ENCODE data around the gene METTL1. TPM values are rescaled to one million over a fixed set of nuclear protein-coding genes. Genes with fewer than 3 reads are reported as not detected.

Gene METTL1
- total RNA-seq, 2 experiments from 2014 or later: 13.4 to 17.2 TPM

DNA sequence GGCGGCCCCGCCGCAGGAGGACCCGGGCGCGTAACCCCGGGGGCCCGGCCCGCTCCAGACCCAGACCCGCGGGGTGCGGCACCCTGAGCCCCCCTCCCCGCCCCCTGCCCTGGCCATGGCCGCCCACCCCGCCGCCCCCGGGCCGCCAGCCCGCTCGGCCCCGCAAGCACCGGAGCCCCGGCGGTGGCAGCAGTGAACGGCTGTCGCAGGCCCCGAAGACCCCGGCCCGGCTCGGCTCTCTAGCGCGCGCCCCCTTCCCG is 16.8 kb downstream of the METTL1 start:
- POLR2A ChIA-PET: no interaction called here
- CTCF ChIA-PET: interaction anchor here (3.9 kb wide), 1 partner anchor 11 kb away, joined by 56 read pairs; the partner anchor contains the start of gene CYP27B1

DNA sequence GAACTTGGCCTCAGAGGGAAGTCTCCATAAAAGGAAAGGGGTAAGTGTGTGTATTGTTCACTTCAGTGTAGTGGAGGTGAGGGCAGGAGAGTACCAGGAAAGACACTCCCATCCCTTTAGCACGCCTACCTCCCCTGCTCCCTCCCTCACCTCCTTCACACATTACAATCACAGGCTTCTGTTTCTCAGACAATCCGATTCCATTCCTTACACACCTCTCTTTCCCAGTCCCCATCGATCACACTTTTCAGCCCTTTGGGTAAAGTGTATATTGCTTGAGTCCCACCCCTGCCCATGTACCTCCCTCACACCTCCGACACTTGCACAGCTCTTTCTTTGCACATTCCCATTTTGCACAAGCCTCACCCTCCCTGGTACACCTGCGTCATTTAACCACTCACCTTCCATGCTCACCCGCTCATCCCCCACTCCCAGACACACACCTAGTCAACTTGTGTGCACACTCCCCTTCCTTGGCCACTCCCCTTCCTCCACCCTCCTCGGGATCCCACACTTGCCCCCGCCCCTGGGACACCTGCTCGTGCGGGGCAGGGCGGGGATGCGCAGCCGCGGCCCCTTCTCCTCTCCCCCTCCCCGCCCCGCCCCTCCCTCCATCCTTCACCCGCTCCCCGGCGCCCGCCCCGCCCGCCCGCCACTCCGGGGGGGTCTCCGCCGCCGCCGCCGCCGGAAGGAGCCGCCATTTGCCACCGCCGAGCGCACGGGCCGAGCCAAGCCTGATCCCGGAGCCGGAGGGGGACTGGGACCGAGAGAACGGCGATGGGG is 17.3 kb downstream of the METTL1 start, which contains the start of gene MARCHF9:
TSS of gene MARCHF9 (plus strand) at position 693 of the 783 bp plus-strand sequence. CDS start 426 bp downstream, outside the sequence.
- DNase-seq: peak; percentile 91
- POLR2A ChIA-PET: no interaction called here
- Mint-ChIP-seq H3K9me3 (no peaks in the 10 kb centered on the region), H3K27me3 (no peaks in the 10 kb centered on the region), H3K4me1 (peaks cover 60% of the 10 kb centered on the region), H3K4me3 (peak within 1 kb of the TSS; percentile 78), H3K27ac (peak within 1 kb of the TSS; percentile 77), H3K36me3 (ENCODE audit: low read depth) (peaks cover 35% of the 10 kb centered on the region)
- CTCF ChIA-PET: interaction anchor here (1.0 to 3.9 kb wide), 2 partner anchors 12 to 25 kb away, joined by 3 to 56 read pairs; partner anchors contain the start of gene CYP27B1

More for the DNA sequence above, 16.8 kb downstream of the METTL1 start:
- no peak overlapping the region for H3K27ac Mint-ChIP-seq
- peaks cover 62% of the 10 kb centered on the region for H3K4me1 Mint-ChIP-seq
- no peaks in the 10 kb centered on the region for H3K27me3 Mint-ChIP-seq
- no peak for DNase-seq
- peak overlapping the region; percentile 34 for H3K4me3 Mint-ChIP-seq
- peaks cover 35% of the 10 kb centered on the region for H3K36me3 Mint-ChIP-seq (ENCODE audit: low read depth)
- no peaks in the 10 kb centered on the region for H3K9me3 Mint-ChIP-seq

DNA sequence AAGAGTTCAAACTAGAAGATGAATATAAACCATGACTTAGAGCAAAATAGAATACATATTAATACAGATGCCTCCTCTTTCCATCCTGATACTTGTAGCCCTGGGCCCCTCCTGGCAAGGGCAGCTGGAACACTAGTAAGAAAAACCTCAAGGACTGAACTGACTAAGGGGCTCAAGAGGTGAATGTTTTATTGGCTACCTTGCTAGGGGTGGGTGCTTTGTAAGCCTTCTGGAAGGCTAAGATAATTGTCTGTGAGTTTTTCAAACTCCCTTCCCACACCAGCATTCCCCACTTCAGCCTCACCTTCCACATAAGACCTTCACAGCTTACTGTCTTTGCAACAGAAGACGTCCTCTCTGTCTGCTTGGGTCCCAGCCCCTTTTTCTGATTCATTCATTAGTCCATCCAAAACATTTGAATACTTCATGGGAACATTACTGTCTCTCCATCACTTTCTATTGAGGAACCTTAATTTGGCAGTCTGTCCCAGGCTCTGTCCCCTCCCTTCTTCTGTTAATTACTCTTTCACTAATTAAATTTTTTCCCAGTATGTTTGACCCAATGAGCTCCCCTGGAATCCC is 18.1 kb downstream of the METTL1 start:
- Mint-ChIP-seq H3K36me3 (ENCODE audit: low read depth) (peaks cover 35% of the 10 kb centered on the region), H3K27ac (peak overlapping the region; percentile 77), H3K4me1 (peaks cover 61% of the 10 kb centered on the region), H3K27me3 (no peaks in the 10 kb centered on the region), H3K9me3 (no peaks in the 10 kb centered on the region), H3K4me3 (peak overlapping the region; percentile 78)
- ChIA-PET POLR2A (no interaction called here), CTCF (interaction anchor here (1.0 to 3.9 kb wide), 2 partner anchors 12 to 24 kb away, joined by 3 to 56 read pairs; partner anchors contain the start of gene CYP27B1)
- DNase-seq: no peak

DNA sequence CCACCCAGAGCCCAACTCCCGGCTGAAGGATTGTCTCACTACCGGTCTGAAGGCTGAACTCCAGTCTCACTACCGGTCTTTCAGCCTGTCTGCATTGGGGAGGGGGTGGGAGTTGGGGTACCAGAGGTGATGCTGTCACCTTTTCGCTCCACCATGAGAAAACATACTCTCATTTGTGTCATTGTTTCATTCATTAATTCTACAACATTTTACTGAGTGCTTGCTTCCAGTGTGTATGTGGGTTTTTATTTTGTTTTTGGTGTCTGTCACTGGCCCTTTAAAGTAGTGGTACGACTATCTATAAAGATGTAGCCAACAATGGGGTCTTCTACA is 19.3 kb downstream of the METTL1 start:
- peak overlapping the region; percentile 86 for H3K27ac Mint-ChIP-seq
- ChIA-PET CTCF (interaction anchor here (0.8 to 1.1 kb wide), 3 partner anchors 12 to 119 kb away, joined by 3 read pairs; partner anchors contain the start of genes B4GALNT1 and TSFM), POLR2A (no interaction called here)
- H3K9me3 Mint-ChIP-seq: no peaks in the 10 kb centered on the region
- peaks cover 58% of the 10 kb centered on the region for H3K4me1 Mint-ChIP-seq
- no peaks in the 10 kb centered on the region for H3K27me3 Mint-ChIP-seq
- H3K36me3 Mint-ChIP-seq (ENCODE audit: low read depth): peaks cover 38% of the 10 kb centered on the region
- H3K4me3 Mint-ChIP-seq: peak overlapping the region; percentile 91
- no peak for DNase-seq

DNA sequence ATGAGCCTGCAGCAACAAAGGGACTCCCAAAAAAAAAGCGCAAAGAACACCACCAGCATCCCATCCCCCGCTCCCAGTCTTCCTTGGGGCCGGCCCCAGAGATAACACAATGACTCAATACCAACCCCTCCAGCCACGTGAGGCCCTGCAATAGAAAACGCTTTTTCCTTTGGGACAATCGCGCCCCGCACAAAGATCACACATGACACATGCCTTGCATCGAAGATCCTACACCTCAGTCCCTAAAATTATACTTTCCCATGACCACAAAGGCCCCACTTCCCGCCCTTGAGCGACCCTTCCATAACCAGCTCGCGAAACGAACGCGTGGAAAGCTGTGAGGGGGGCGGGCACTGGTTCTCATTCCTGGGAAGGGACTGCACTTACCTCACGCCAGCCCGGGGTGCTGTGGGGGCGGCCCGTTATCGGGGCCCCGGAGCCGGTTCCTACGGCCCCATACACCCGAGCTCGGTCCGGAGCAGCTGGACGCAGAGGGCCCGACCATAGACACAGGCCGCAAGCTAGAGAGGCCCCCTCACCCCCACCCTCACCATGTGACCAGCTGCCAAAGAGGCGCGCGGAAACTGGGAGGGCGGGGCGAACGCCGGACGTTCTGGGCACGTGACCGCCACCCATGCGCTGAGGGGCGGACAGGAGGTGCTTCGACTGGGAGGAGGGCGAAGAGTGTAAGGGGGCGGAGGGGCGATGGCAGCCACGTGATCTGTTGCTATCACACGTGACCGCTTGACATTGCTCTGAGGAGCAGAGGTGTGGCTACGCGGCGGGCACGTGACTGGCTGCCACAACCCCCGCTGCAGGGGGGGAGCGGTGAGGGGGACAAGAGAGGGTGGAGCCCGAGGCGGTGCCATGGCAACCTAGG is 19.9 kb downstream of the METTL1 start, which contains the start of gene CDK4:
TSS of gene CDK4 (minus strand) at position 523 of the 880 bp plus-strand sequence. CDS start 593 bp downstream, outside the sequence.
- peak within 1 kb of the TSS; percentile 86 for H3K27ac Mint-ChIP-seq
- H3K36me3 Mint-ChIP-seq (ENCODE audit: low read depth): peaks cover 42% of the 10 kb centered on the region
- ChIA-PET POLR2A (no interaction called here), CTCF (interaction anchor here (0.8 to 1.1 kb wide), 4 partner anchors 12 to 169 kb away, joined by 3 to 4 read pairs (median 3); partner anchors contain the start of genes B4GALNT1 and TSFM)
- peaks cover 61% of the 10 kb centered on the region for H3K4me1 Mint-ChIP-seq
- H3K4me3 Mint-ChIP-seq: peak within 1 kb of the TSS; percentile 91
- H3K9me3 Mint-ChIP-seq: no peaks in the 10 kb centered on the region
- no peaks in the 10 kb centered on the region for H3K27me3 Mint-ChIP-seq
- DNase-seq: peak; percentile 99

- no peak for DNase-seq
- ChIA-PET CTCF (interaction anchor here (1.0 to 1.1 kb wide), 2 partner anchors 31 to 168 kb away, joined by 3 to 4 read pairs; partner anchors contain the start of gene TSFM), POLR2A (no interaction called here)
- Mint-ChIP-seq H3K36me3 (ENCODE audit: low read depth) (peaks cover 41% of the 10 kb centered on the region), H3K4me3 (peak overlapping the region; percentile 91), H3K9me3 (no peaks in the 10 kb centered on the region), H3K4me1 (peaks cover 58% of the 10 kb centered on the region), H3K27ac (peak overlapping the region; percentile 86), H3K27me3 (no peaks in the 10 kb centered on the region)
Measured at GRCh38 chr12:57751432-57751787, 20.5 kb downstream of the METTL1 start.

DNA sequence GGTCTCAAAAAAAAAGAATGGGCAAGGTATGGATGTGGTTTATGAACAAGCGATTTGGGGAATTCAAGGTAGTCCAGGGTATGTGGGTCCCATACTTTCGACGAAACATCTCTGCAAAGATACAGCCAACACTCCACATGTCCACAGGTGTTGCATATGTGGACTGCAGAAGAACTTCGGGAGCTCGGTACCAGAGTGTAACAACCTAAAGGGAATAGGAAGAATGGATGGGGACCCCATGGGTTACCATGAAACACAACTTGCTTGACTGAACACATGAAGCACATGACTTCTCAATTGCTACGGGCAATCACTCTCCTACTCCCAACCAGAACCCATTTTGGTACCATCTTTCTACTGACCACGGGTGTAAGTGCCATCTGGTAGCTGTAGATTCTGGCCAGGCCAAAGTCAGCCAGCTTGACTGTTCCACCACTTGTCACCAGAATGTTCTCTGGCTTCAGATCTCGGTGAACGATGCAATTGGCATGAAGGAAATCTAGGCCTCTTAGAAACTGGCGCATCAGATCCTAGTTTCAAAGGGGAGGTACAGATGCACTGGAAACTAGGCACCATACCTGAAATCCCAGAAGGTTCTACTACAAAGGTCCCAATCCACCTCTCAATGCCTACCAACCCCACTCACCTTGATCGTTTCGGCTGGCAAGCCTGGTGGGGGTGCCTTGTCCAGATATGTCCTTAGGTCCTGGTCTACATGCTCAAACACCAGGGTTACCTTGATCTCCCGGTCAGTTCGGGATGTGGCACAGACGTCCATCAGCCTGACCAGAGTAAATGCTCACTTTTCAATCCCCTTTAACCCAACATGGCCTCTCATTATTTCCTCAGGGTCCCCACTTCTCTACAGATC is 21.1 kb downstream of the METTL1 start:
- peak overlapping the region; percentile 91 for H3K4me3 Mint-ChIP-seq
- peak overlapping the region; percentile 86 for H3K27ac Mint-ChIP-seq
- H3K36me3 Mint-ChIP-seq (ENCODE audit: low read depth): peaks cover 46% of the 10 kb centered on the region
- ChIA-PET CTCF (interaction anchor here (1.2 to 1.5 kb wide), 3 partner anchors 8 to 14 kb away, joined by 3 to 9 read pairs (median 4); no protein-coding TSS in a partner anchor), POLR2A (no interaction called here)
- no peaks in the 10 kb centered on the region for H3K27me3 Mint-ChIP-seq
- DNase-seq: no peak
- no peaks in the 10 kb centered on the region for H3K9me3 Mint-ChIP-seq
- H3K4me1 Mint-ChIP-seq: peaks cover 59% of the 10 kb centered on the region

GRCh38 chr12:57749061-57749460 is 22.8 kb downstream of the METTL1 start:
- H3K4me1 Mint-ChIP-seq: peaks cover 68% of the 10 kb centered on the region
- peaks cover 49% of the 10 kb centered on the region for H3K36me3 Mint-ChIP-seq (ENCODE audit: low read depth)
- H3K9me3 Mint-ChIP-seq: no peaks in the 10 kb centered on the region
- H3K27me3 Mint-ChIP-seq: no peaks in the 10 kb centered on the region
- CTCF ChIA-PET: interaction anchor here (0.7 to 1.5 kb wide), 4 partner anchors 10 to 1645 kb away, joined by 3 to 4 read pairs (median 3); partner anchors contain the start of genes PA2G4 and TSFM
- H3K27ac Mint-ChIP-seq: no peak overlapping the region
- no peak overlapping the region for H3K4me3 Mint-ChIP-seq
- POLR2A ChIA-PET: interaction anchor here (0.6 kb wide), 1 partner anchor 486 kb away, joined by 6 read pairs; no protein-coding TSS in a partner anchor
- no peak for DNase-seq

DNA sequence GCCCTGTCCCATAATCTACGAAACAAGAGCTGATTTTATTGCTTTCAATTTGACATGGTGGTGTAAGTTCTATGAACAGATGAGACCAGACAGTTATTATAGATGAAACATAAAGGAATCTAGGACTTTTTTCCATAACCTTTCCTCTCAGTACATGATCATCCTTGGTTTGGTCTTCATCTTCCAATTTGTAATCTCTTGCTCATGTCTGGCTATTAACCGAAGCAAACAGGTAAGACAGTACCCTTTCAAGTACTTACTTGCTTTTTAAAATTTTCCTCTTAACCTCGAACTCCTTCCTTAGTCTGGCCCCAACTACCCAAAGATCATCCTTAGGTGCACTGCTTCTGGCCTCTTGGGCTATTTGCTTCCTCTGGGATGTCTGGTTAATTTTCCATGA is 25.9 kb downstream of the METTL1 start:
- DNase-seq: no peak
- ChIA-PET CTCF (interaction anchor here (1.9 to 2.2 kb wide), 2 partner anchors 11 to 162 kb away, joined by 4 read pairs; no protein-coding TSS in a partner anchor), POLR2A (no interaction called here)
- H3K4me1 Mint-ChIP-seq: peaks cover 60% of the 10 kb centered on the region
- H3K27me3 Mint-ChIP-seq: no peaks in the 10 kb centered on the region
- H3K36me3 Mint-ChIP-seq (ENCODE audit: low read depth): peaks cover 44% of the 10 kb centered on the region
- H3K27ac Mint-ChIP-seq: peak overlapping the region; percentile 92
- no peaks in the 10 kb centered on the region for H3K9me3 Mint-ChIP-seq
- H3K4me3 Mint-ChIP-seq: peak overlapping the region; percentile 81

DNA sequence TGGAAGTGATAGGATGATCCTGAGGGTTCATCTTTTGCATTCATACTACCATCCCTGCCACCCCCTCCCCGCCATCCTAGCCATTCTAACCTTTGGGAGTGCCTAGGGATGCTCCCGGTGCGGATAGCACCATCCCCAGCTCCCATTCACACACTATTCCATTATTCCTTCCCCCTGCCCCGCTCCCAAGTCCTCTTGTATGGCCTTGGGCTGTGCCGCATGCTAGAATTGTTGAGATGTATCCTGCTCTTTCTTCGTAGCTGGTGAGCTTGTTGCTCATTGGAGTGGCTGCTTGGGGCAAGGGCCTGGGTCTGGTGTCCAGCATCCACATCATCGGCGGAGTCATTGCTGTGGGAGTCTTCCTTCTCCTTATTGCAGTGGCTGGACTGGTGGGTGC is 26.4 kb downstream of the METTL1 start:
- Mint-ChIP-seq H3K4me3 (peak overlapping the region; percentile 81), H3K27me3 (no peaks in the 10 kb centered on the region), H3K36me3 (ENCODE audit: low read depth) (peaks cover 44% of the 10 kb centered on the region), H3K4me1 (peaks cover 60% of the 10 kb centered on the region), H3K27ac (peak overlapping the region; percentile 92), H3K9me3 (no peaks in the 10 kb centered on the region)
- ChIA-PET POLR2A (no interaction called here), CTCF (interaction anchor here (1.0 to 2.2 kb wide), 4 partner anchors 11 to 162 kb away, joined by 3 to 6 read pairs (median 4); no protein-coding TSS in a partner anchor)
- DNase-seq: no peak

- Mint-ChIP-seq H3K9me3 (no peaks in the 10 kb centered on the region), H3K4me3 (peak within 1 kb of the TSS; percentile 81), H3K4me1 (peaks cover 58% of the 10 kb centered on the region), H3K27me3 (no peaks in the 10 kb centered on the region), H3K36me3 (ENCODE audit: low read depth) (peaks cover 40% of the 10 kb centered on the region), H3K27ac (peak within 1 kb of the TSS; percentile 92)
- POLR2A ChIA-PET: no interaction called here
- CTCF ChIA-PET: interaction anchor here (0.5 to 2.2 kb wide), 6 partner anchors 10 to 1269 kb away, joined by 3 to 6 read pairs (median 4); no protein-coding TSS in a partner anchor
- peak; percentile 98 for DNase-seq
Measured at GRCh38 chr12:57744777-57745484, 27.0 kb downstream of the METTL1 start, which contains the start of gene TSPAN31. Gene TSPAN31, plus strand, starts transcription at chr12:57745039. Its CDS starts 116 bp downstream, at chr12:57745155.

Data from activated CD4-positive, alpha-beta T cell treated with anti-CD3 and anti-CD28 coated beads, Interleukin-2, amount 10 ng/mL, durations not matched to agents 7 days and 5 days (primary cell).